K562 (cell line): ENCODE data around the gene SNX12. TPM values are rescaled to one million over a fixed set of nuclear protein-coding genes. Genes with fewer than 3 reads are reported as not detected.

Experiments used
- BCOR ChIP-seq: fragments of 450-650 bp; IDR thresholded peaks from 2 replicates; pipeline ENCODE4 v1.6.1; 2016
- E2F5 ChIP-seq: sonication (generic); formaldehyde crosslinking; IDR thresholded peaks from 2 replicates; pipeline ENCODE4 v1.8.0; 2022; ENCODE audit warnings: mild to moderate bottlenecking, missing genetic modification reagents
- EP400 ChIP-seq: fragments of 450-650 bp; IDR thresholded peaks from 2 replicates; pipeline ENCODE4 v1.6.1; 2017; ENCODE audit warnings: antibody characterized with exemption, mild to moderate bottlenecking, moderate library complexity
- ESRRB ChIP-seq: fragments of 250-450 bp; sonication (Bioruptor Pico); IDR thresholded peaks from 2 replicates; pipeline ENCODE4 v1.5.0; 2020; ENCODE audit warnings: mild to moderate bottlenecking, moderate library complexity, borderline replicate concordance
- GABPB1 ChIP-seq: sonication (generic); formaldehyde crosslinking; IDR thresholded peaks from 2 replicates; pipeline ENCODE4 v1.8.0; 2022; ENCODE audit warnings: mild to moderate bottlenecking, missing genetic modification reagents
- GTF2B ChIP-seq: IDR thresholded peaks from 2 replicates; pipeline ENCODE4 v1.6.1; 2011; ENCODE audit not compliant: insufficient read length; ENCODE audit errors: extremely low read depth
- JUNB ChIP-seq: fragments of 450-650 bp; formaldehyde crosslinking; conservative IDR thresholded peaks from 2 replicates; pipeline ENCODE4 v1.4.0; 2020; ENCODE audit warnings: mild to moderate bottlenecking
- MED1 ChIP-seq: sonication (generic); formaldehyde crosslinking; IDR thresholded peaks from 2 replicates; pipeline ENCODE4 v1.8.1; 2023; ENCODE audit warnings: missing genetic modification reagents, borderline replicate concordance
- MEIS2 ChIP-seq: fragments of 450-650 bp; IDR thresholded peaks from 2 replicates; pipeline ENCODE4 v1.6.1; 2014; ENCODE audit warnings: mild to moderate bottlenecking; ENCODE audit not compliant: partially characterized antibody
- MTA1 ChIP-seq: fragments of 450-650 bp; IDR thresholded peaks from 2 replicates; pipeline ENCODE4 v1.6.1; 2017; ENCODE audit warnings: borderline replicate concordance
- MTF1 ChIP-seq: fragments of 250-450 bp; sonication (Bioruptor Pico); IDR thresholded peaks from 2 replicates; pipeline ENCODE4 v1.9.0; 2021; ENCODE audit warnings: moderate library complexity, mild to moderate bottlenecking, inconsistent platforms, borderline replicate concordance
- SIN3B ChIP-seq: fragments of 450-650 bp; IDR thresholded peaks from 2 replicates; pipeline ENCODE4 v1.6.1; 2017; ENCODE audit warnings: low read depth, mild to moderate bottlenecking, moderate library complexity
- SOX6 ChIP-seq: fragments of 450-650 bp; IDR thresholded peaks from 2 replicates; pipeline ENCODE4 v1.6.1; 2014; ENCODE audit warnings: mild to moderate bottlenecking
- TBL1XR1 ChIP-seq, 2 experiments: IDR thresholded peaks; 2 replicates each; pipeline ENCODE4 v1.6.1; 2012; ENCODE audit warnings: improper control_type of control experiment in 2 of 2, low read length in 2 of 2, mild to moderate bottlenecking in 1 of 2
- ZFP30 ChIP-seq: fragments of 250-450 bp; sonication (Bioruptor Pico); IDR thresholded peaks from 2 replicates; pipeline ENCODE4 v1.8.0; 2022; ENCODE audit warnings: moderate library complexity, mild to moderate bottlenecking, inconsistent platforms, borderline replicate concordance
- ZNF12 ChIP-seq: sonication (generic); formaldehyde crosslinking; IDR thresholded peaks from 2 replicates; pipeline ENCODE4 v1.4.0; 2020; ENCODE audit warnings: mild to moderate bottlenecking, missing genetic modification reagents
- ZNF134 ChIP-seq: fragments of 250-450 bp; sonication (Bioruptor Pico); conservative IDR thresholded peaks from 2 replicates; pipeline ENCODE4 v1.4.0; 2020
- ZNF583 ChIP-seq: fragments of 250-450 bp; sonication (Bioruptor Pico); IDR thresholded peaks from 2 replicates; pipeline ENCODE4 v1.4.0; 2020
- polyA plus RNA-seq, 8 experiments: library from polyadenylated mRNA; depleted of rRNA in 4 of 8; stranded (reverse) in 5 of 8; unstranded in 3 of 8; fragments of >200 nt; fragmentation: Nextera tagmentation in 2 of 8; fragmentation: Illumina TruSeq in 1 of 8; extraction: Ambion mirVana in 2 of 8; extraction: Trizol in 1 of 8; gene quantifications; 2 replicates each; pipeline versions ENCODE4 v1.2.1 to v1.2.3, GENCODE V29; 2011 to 2014; ENCODE audit warnings: inconsistent platforms in 1 of 8, missing spikeins in 1 of 8
- total RNA-seq, 7 experiments: library from RNA; depleted of rRNA in 6 of 7; stranded (reverse); fragments of >200 nt in 6 of 7; fragmentation: Illumina TruSeq in 2 of 7; extraction: Trizol in 2 of 7; gene quantifications; 2 replicates each; pipeline versions ENCODE4 v1.2.1 to v1.2.3, GENCODE V29; 2011 to 2021; ENCODE audit warnings: low replicate concordance in 1 of 7
- TF ChIP-seq, protein P1 (sequence below), 2 experiments: fragments of 450-650 bp; formaldehyde crosslinking in 1 of 2; IDR thresholded peaks; 2 replicates each; pipeline versions ENCODE4 v1.4.0 to v1.6.1; 2014 to 2020; ENCODE audit warnings: mild to moderate bottlenecking in 2 of 2, borderline replicate concordance in 1 of 2, low read depth in 1 of 2

The SNX12 gene
- total and polyA plus RNA-seq, 9 of the 15 experiments (the other 6 are each of a cell fraction or from before 2014, with no cell fraction given) = 12.7 to 50.3 (median 37.1) TPM

DNA sequence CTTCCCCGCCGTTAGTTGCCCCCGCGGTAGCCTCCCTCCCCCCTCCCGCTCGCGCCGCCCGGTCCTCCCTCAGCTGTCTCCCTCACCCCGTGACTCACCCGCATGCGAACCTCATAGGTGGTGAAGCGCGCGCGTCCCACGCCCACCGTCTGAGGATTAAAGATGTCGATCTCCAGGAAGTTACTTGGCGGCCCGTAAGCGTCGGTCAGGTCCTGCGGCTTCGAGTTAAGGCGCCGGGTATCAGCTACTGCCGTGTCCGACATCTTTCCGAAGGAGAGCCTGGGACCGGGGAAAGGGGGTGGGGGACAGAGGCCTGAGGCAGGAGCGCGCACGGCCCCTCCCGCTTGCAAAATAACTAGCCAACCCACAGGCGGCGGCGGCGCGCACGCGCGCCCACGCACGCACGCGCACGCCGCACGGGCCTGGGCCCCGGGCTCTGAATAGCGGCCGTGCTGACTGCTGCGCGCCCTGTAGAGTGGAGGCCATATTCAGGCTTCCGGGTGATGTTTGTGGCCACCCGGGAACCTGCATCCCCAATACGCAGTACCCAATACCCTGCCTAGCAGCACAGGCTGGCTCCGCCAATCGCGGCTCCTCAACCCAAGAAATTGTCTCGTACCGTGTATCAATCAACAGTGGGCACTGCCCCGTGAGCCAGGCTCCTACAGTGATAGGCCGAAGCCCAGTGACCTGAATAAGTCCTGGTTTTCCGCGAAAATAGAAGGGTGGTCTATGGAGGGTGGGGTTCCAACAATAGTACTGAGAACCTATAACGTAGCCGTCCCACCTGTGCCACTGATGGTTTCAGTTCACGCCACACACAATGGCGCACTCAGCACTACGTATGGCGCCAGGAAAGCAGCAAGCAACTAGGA is at the start of gene SNX12 (continued):
- TF ChIP-seq, protein P1, sequence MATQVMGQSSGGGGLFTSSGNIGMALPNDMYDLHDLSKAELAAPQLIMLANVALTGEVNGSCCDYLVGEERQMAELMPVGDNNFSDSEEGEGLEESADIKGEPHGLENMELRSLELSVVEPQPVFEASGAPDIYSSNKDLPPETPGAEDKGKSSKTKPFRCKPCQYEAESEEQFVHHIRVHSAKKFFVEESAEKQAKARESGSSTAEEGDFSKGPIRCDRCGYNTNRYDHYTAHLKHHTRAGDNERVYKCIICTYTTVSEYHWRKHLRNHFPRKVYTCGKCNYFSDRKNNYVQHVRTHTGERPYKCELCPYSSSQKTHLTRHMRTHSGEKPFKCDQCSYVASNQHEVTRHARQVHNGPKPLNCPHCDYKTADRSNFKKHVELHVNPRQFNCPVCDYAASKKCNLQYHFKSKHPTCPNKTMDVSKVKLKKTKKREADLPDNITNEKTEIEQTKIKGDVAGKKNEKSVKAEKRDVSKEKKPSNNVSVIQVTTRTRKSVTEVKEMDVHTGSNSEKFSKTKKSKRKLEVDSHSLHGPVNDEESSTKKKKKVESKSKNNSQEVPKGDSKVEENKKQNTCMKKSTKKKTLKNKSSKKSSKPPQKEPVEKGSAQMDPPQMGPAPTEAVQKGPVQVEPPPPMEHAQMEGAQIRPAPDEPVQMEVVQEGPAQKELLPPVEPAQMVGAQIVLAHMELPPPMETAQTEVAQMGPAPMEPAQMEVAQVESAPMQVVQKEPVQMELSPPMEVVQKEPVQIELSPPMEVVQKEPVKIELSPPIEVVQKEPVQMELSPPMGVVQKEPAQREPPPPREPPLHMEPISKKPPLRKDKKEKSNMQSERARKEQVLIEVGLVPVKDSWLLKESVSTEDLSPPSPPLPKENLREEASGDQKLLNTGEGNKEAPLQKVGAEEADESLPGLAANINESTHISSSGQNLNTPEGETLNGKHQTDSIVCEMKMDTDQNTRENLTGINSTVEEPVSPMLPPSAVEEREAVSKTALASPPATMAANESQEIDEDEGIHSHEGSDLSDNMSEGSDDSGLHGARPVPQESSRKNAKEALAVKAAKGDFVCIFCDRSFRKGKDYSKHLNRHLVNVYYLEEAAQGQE (IDR thresholded peaks at IDR 0.05; ENCODE audit: borderline replicate concordance) = no peak
- TF ChIP-seq, protein P1 (CRISPR knock-in tag; IDR thresholded peaks at IDR 0.05; ENCODE audit: low read depth) = 0 out of 2 replicates have a peak, but pooled peaks have one; percentile 36
- TF ChIP-seq GABPB1 (CRISPR knock-in tag) = no peak
- TF ChIP-seq GTF2B = no peak
- TF ChIP-seq ZNF12 (CRISPR knock-in tag) = peak; percentile 72; the same call in 1 of the 2 replicates
- TF ChIP-seq ZNF134 = no peak; the same call in 1 of the 2 replicates
- no peak for TF ChIP-seq ESRRB (CRISPR knock-in tag)
- no peak for TF ChIP-seq JUNB (CRISPR knock-in tag)
- peak; percentile 83 for TF ChIP-seq ZNF583
- TF ChIP-seq E2F5 (CRISPR knock-in tag) = no peak
- no peak for TF ChIP-seq MTF1 (CRISPR knock-in tag)
- TF ChIP-seq EP400 = peak; percentile 82
- no peak for TF ChIP-seq BCOR
- peak; percentile 51; the same call in 1 of the 2 replicates for TF ChIP-seq SOX6
- TF ChIP-seq ZFP30 (CRISPR knock-in tag) = no peak
- TF ChIP-seq SIN3B = peak; percentile 45; the same call in 1 of the 2 replicates
- TF ChIP-seq TBL1XR1 (IDR thresholded peaks at IDR 0.05; ENCODE audit: low read length in 2 of 2) = peak in 1 of 2 experiments; percentile 61; a peak in 1 of 4 replicates
- TF ChIP-seq MTA1 = no peak
- TF ChIP-seq MEIS2 = peak; percentile 73
- no peak for TF ChIP-seq MED1
